Suprapubic skin (tissue), 4 donors: ENCODE results near the gene ITFG2. TPM values are rescaled to one million over a fixed set of nuclear protein-coding genes. Genes with fewer than 3 reads are reported as not detected.

Experiments used
- DNase-seq, 2 donors: peaks; one replicate each; pipeline ENCODE4 v3.0.0-alpha.2; 2019; ENCODE audit warnings: low spot score in 2 of 2
- H3K27ac ChIP-seq: fragments of 200-600 bp; sonication (generic); one replicate; pipeline ENCODE4 v1.5.1; 2019
- H3K27me3 ChIP-seq: fragments of 200-600 bp; sonication (generic); one replicate; pipeline ENCODE4 v1.5.1; 2019
- H3K36me3 ChIP-seq: fragments of 200-600 bp; sonication (generic); one replicate; pipeline ENCODE4 v1.5.1; 2019
- H3K4me1 ChIP-seq: fragments of 200-600 bp; sonication (generic); one replicate; pipeline ENCODE4 v1.5.1; 2019
- H3K4me3 ChIP-seq: fragments of 200-600 bp; sonication (generic); one replicate; pipeline ENCODE4 v1.5.1; 2019; ENCODE audit warnings: mild to moderate bottlenecking
- H3K9me3 ChIP-seq: fragments of 200-600 bp; sonication (generic); one replicate; pipeline ENCODE4 v1.5.1; 2019
- EP300 ChIP-seq: sonication (generic); formaldehyde crosslinking; IDR thresholded peaks from one replicate; pipeline ENCODE4 v1.6.1; 2017; ENCODE audit warnings: antibody characterized with exemption
- POLR2A ChIP-seq, 2 donors: fragments of 450-650 bp; IDR thresholded peaks; one replicate each; pipeline ENCODE4 v1.6.1; 2017; ENCODE audit warnings: antibody characterized with exemption in 2 of 2, mild to moderate bottlenecking in 2 of 2, moderate library complexity in 2 of 2
- POLR2AphosphoS5 ChIP-seq, 3 donors: sonication (generic); formaldehyde crosslinking; IDR thresholded peaks; one replicate each; pipeline ENCODE4 v1.6.1; 2017; ENCODE audit warnings: antibody characterized with exemption in 3 of 3
- whole genome bisulfite sequencing: methylation state at CpG from one replicate; pipeline ENCODE4 v1.1.5; 2018; 5-methylcytosine and 5-hydroxymethylcytosine counted together
- total RNA-seq, 4 donors: library from RNA; depleted of rRNA; stranded (reverse); fragments of >200 nt; gene quantifications; one replicate each; pipeline ENCODE4 v1.1.0, GENCODE V29; 2016
- TF ChIP-seq, protein P1 (sequence below), 2 donors: fragments of 200-600 bp in 1 of 2; fragments of 450-650 bp in 1 of 2; sonication (generic) in 1 of 2; IDR thresholded peaks; one replicate each; pipeline ENCODE4 v1.5.1; 2016 to 2019; ENCODE audit warnings: antibody characterized with exemption in 2 of 2, mild to moderate bottlenecking in 1 of 2, moderate library complexity in 1 of 2

The ITFG2 gene
- total RNA-seq, 4 donors from 2014 or later: 22.4 to 93.3 (median 35.8) TPM

DNA sequence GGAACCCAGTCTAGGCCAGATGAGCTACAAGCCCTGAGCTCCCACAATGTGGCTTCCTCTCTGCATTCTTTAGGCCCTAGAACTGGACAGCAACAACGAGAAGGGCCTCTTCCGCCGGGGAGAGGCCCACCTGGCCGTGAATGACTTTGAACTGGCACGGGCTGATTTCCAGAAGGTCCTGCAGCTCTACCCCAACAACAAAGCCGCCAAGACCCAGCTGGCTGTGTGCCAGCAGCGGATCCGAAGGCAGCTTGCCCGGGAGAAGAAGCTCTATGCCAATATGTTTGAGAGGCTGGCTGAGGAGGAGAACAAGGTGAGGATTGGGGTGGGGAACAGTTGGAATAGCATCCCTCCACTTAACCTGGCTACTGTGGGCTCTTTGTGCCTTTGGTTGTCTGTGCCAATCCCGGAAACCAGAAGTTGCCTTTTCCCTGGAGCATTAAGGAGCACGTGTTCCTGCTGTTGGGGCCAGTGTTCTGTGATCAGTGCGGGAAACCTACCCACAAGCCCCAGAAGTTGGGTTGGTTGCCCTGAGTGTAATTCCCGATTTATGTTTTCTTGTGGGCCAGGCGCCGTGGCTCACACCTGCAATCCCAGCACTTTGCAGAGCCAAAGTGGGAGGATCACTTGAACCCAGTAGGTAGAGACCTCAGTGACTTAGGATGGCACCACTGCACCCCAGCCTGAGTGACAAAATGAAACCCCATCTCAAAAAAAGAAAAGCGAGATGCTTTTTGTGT lies 11.3 kb upstream of the ITFG2 start:
- H3K27me3 ChIP-seq: no peaks in the 10 kb centered on the region
- no peak for TF ChIP-seq POLR2A (IDR thresholded peaks at IDR 0.05)
- no peak for TF ChIP-seq POLR2AphosphoS5 (IDR thresholded peaks at IDR 0.05)
- TF ChIP-seq EP300: no peak
- TF ChIP-seq, protein P1, sequence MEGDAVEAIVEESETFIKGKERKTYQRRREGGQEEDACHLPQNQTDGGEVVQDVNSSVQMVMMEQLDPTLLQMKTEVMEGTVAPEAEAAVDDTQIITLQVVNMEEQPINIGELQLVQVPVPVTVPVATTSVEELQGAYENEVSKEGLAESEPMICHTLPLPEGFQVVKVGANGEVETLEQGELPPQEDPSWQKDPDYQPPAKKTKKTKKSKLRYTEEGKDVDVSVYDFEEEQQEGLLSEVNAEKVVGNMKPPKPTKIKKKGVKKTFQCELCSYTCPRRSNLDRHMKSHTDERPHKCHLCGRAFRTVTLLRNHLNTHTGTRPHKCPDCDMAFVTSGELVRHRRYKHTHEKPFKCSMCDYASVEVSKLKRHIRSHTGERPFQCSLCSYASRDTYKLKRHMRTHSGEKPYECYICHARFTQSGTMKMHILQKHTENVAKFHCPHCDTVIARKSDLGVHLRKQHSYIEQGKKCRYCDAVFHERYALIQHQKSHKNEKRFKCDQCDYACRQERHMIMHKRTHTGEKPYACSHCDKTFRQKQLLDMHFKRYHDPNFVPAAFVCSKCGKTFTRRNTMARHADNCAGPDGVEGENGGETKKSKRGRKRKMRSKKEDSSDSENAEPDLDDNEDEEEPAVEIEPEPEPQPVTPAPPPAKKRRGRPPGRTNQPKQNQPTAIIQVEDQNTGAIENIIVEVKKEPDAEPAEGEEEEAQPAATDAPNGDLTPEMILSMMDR (IDR thresholded peaks at IDR 0.05): no peak
- H3K4me3 ChIP-seq: no peak overlapping the region
- peak overlapping the region; percentile 8 for H3K27ac ChIP-seq
- DNase-seq: no peak
- H3K9me3 ChIP-seq: no peaks in the 10 kb centered on the region
- peaks cover 40% of the 10 kb centered on the region for H3K4me1 ChIP-seq
- whole genome bisulfite sequencing: 69% methylated on average over 16 of the region's 16 CpGs
- H3K36me3 ChIP-seq: peaks cover 82% of the 10 kb centered on the region

DNA sequence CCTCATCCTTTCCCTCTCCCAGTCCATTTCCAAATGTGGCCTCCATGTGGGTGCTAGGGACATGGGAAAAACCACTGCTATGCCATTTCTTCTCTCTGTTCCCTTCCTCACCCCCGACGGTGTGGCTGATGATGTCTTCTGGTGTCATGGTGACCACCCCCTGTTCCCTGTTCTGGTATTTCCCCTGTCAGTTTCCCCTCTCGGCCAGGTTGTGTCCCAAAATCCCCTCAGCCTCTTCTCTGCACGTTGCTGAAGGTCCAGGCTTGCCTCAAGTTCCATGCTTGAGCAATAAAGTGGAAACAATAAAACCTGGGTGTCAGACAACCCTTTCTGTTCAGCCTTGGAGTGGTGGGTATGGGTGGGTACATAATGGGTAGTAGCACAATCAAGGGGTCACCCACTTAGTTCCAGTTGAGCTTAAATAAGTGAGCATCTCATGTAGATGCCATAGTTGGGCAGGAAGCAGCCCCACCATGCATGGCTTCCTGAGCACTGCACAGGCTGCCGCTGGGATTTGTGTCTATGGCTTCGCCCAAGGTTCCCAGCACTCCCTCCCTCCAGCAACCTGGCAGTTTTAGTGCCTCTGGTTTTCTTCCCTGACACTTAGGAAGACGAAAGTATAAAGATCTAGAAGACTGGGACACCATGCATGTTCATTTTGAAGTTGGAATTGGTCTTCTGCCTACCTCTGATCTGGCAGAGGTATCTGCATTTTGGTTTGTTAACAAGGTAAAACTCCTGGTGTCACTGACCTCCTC lies 8.7 kb upstream of the ITFG2 start:
- 77% methylated on average over 7 of the region's 7 CpGs for WGBS
- H3K4me1 ChIP-seq: peaks cover 22% of the 10 kb centered on the region
- H3K36me3 ChIP-seq: peaks cover 68% of the 10 kb centered on the region
- TF ChIP-seq POLR2AphosphoS5 (IDR thresholded peaks at IDR 0.05) (no peak), EP300 (no peak), POLR2A (IDR thresholded peaks at IDR 0.05) (no peak)
- TF ChIP-seq, protein P1 (IDR thresholded peaks at IDR 0.05): no peak
- H3K27ac ChIP-seq: no peak overlapping the region
- no peak overlapping the region for H3K4me3 ChIP-seq
- H3K27me3 ChIP-seq: no peaks in the 10 kb centered on the region
- H3K9me3 ChIP-seq: no peaks in the 10 kb centered on the region
- DNase-seq: no peak

DNA sequence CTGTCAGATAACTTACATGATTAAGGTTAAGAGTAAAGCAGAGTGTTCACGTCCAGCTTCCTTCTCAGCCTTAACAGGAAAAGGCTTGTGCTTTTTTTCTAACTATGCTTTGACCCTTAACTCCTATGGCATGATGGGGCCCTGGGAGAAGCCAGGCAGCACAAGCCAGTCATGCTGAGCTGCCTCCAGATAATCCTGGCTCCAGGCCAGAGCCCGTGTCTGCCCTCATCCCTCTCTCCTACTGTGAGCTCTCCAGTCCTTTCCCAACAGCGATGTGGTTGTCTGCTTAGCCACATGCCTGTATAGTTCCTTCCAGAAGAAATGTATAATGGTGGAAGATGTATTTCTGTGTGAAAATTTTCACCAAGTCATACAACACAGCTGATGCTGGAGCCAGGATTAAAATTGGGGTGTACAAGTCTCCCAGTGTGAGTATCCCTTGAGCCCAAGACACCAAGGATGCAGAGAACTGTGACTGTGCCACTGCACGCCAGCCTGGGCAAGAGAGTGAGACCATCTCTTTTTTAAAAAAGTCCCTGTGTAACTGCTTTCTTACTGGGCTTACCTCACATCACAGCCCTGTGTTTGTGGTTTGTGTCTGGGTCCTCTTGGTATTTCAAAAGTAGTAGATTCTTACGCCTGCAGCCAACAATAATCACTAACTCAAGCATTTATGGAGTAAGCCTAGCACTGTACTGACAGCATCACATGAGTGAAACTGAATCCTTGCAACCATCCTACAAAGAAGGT lies 7.9 kb upstream of the ITFG2 start:
- WGBS: 58% methylated on average over 5 of the region's 5 CpGs
- Histone ChIP-seq H3K9me3 (no peaks in the 10 kb centered on the region), H3K27me3 (no peaks in the 10 kb centered on the region), H3K4me3 (no peak overlapping the region), H3K36me3 (peaks cover 61% of the 10 kb centered on the region), H3K27ac (no peak overlapping the region), H3K4me1 (peaks cover 20% of the 10 kb centered on the region)
- DNase-seq: no peak
- TF ChIP-seq EP300: no peak
- TF ChIP-seq, protein P1 (IDR thresholded peaks at IDR 0.05): no peak

DNA sequence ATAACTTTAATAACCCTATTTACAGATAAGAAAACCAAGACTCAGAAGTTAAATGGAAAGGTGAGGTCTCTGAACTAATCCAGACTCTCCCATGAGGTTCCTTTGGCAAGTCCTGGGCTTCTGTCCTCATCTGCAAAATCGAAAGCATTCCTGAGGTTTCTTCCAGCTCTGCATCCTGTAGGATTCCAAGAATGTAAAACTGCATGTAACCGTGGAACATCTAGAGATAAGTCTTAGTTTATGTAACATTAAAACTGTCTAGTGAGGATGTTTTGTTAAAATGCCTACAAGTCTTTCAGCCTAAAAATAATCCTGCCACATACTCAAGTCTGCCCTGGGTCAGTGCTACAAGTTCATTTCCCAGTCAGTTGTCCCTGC lies 7.3 kb upstream of the ITFG2 start:
- WGBS: 59% methylated on average over 2 of the region's 2 CpGs
- Histone ChIP-seq H3K4me3 (no peak overlapping the region), H3K4me1 (peaks cover 16% of the 10 kb centered on the region), H3K9me3 (no peaks in the 10 kb centered on the region), H3K27me3 (no peaks in the 10 kb centered on the region), H3K27ac (no peak overlapping the region), H3K36me3 (peaks cover 55% of the 10 kb centered on the region)
- no peak for DNase-seq
- no peak for TF ChIP-seq POLR2A (IDR thresholded peaks at IDR 0.05)
- no peak for TF ChIP-seq EP300
- TF ChIP-seq POLR2AphosphoS5 (IDR thresholded peaks at IDR 0.05): no peak
- TF ChIP-seq, protein P1 (IDR thresholded peaks at IDR 0.05): no peak

DNA sequence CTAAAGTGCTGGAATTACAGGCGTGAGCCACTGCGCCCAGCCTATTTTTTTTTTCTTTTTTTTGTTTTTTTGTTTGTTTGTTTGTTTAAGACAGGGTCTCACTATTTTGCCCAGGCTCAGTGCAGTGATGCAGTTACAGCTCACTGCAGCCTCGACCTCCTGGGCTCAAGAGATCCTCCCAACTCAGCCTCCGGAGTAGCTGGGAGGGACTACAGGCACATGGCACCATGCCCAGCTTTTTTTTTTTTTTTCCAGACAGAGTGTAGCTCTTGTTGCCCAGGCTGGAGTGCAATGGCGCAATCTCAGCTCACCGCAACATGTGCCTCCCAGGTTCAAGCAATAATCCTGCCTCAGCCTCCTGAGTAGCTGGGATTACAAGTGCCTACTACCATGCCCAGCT lies 5.8 kb upstream of the ITFG2 start:
- Histone ChIP-seq H3K4me3 (no peak overlapping the region), H3K27me3 (no peaks in the 10 kb centered on the region), H3K4me1 (peaks cover 4% of the 10 kb centered on the region), H3K27ac (no peak overlapping the region), H3K9me3 (no peaks in the 10 kb centered on the region), H3K36me3 (peaks cover 39% of the 10 kb centered on the region)
- TF ChIP-seq POLR2AphosphoS5 (IDR thresholded peaks at IDR 0.05): no peak
- DNase-seq: no peak
- 95% methylated on average over 6 of the region's 6 CpGs for WGBS
